GM19324 (cell line): ENCODE results near the gene FERMT2.
"Not testable (repeated sequence)": the region's sequence is repeated elsewhere in the genome, so short reads cannot be mapped to it uniquely, and the experiment has no call there.

Source experiments
- ATAC-seq: cut with Tn5 transposase; IDR thresholded peaks from one replicate; pipeline ENCODE4 v1.9.1; 2021; ENCODE audit warnings: mild to moderate bottlenecking, moderate library complexity; ENCODE audit not compliant: unreplicated experiment, low FRiP score

FERMT2 gene

GRCh38 chr14:52871606-52872005, 79.2 kb downstream of the FERMT2 start:
- no peak for ATAC-seq

DNA sequence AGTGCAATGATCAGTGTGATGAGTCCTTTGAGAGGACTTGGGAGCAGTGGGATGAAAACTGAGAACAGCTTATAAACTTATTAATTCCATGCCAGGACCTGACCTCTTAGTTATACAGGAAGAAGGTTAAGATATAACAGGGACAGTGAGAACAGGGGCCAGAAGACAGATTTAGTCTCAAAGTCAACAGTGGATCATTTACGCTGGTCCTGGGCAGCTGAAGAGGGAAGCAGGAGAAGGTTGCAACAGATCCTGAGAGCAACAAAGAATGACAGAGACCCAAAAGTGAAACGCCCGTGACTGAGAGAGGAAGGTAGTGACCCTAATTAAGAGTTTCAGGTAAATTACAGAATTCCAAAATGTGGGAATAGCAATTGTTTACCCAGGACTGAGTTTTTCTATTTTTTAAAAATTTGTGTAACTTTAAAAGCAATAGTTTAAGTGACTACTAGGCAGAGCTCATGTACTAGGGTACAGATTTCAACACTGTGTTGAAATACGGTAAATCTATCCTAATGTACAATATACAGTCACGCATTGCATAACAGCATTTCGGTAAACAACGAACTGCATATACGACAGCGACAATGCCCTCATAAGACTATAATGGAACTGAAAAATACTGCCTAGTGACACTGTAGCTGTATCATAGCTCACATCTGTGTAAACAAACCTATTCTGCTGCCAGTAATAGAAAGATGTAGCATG, 81.8 kb downstream of the FERMT2 start:
- no peak for ATAC-seq

GRCh38 chr14:52864893-52865292, 86.0 kb downstream of the FERMT2 start:
- ATAC-seq, result not testable (repeated sequence)

DNA sequence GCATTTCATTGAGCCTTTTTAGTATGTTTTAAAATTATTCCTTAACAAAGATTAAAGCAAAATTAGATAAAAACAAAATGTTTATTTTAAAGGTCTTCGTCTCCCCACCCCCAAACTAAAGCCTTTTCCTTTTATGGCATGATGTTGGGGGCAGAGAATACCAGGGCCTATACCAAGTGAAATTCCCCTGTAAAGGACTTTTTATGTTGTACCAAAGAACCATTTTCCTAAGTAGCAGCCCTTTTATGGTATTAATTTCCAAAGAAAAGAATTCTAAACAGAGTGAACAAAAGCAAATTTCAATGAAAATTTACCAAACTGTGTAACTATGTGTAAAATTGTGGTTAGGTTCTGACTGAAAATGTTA, 87.5 kb downstream of the FERMT2 start:
- no peak for ATAC-seq

- ATAC-seq, result no peak
These were observed 88.1 kb downstream of the FERMT2 start for GRCh38 chr14:52862632-52863333.

GRCh38 chr14:52861403-52861802, 89.4 kb downstream of the FERMT2 start:
- no peak for ATAC-seq

DNA sequence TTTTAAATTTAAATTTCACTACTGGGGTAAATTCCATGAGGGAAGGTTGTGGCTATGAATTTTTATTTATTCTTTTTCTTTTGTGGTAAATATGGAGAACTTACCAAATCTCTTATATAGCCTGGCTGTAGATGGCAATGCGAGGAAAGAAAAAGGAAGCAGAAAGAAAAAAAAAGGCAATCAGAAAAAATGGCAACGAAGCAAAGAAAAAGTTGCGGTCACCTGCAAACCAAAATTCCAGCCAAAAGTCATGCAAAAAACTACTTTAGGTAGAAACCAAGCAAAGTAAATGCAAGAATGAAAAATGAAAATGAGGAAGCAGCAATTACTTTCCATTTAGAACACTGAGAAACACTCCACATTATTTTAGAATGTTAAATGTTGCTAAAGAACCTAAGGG, 89.9 kb downstream of the FERMT2 start:
- no peak for ATAC-seq

DNA sequence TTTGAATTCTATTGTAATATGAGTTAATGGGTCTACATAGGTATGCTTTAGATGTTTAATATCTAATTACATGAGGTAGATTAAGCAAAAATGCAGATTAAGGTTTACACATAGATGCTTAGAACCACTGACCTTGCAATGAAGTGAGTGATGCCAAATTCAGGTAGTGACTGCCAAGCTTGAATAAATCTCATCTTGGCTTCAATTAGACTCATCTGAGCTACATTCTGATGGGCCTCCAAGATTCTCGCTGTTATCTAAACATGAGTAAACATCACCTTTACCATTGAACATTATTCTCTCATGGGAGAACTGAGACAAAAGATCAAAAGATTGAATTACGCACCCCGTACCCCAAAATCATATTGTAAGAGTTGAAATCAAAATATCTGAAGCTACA, 90.6 kb downstream of the FERMT2 start:
- no peak for ATAC-seq

DNA sequence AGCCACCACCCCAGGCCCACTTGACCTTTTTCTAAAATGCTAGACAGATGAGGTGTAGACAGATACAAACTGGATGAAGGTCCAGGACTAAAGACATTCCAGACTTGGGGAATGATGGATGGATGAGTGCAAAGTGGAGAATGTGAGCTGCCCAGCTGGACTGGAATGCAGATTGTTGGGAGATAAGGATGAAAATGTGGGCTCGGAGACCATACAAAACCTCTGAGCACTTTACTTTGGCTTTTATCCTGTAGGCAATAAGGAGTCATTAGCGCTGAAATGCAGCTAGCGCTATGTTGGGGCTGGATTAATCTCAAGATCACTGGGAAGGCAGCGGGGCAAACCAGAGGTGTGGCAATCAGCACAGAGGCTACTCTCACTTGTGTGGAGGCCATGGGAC, 94.7 kb downstream of the FERMT2 start:
- no peak for ATAC-seq

DNA sequence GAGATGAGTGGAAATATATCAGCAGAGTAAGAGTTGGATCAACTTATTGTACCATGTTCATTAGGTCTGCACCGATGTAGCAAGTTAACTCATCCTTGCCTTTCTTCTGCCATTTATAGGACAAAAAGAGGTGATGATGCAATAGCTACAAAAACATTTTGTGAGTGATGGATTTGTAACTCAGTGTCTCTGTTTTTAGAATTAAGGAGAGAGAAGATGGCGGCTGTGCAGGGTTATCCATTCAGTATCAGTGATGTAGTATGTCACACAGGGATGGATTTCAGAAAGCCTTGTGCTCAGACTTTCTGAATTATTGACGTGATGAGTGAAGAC, 97.4 kb downstream of the FERMT2 start:
- no peak for ATAC-seq

- no peak for ATAC-seq
These were observed 97.9 kb downstream of the FERMT2 start for GRCh38 chr14:52852810-52853521.

- no peak for ATAC-seq
These were observed 100.4 kb downstream of the FERMT2 start for GRCh38 chr14:52850451-52850909.

GRCh38 chr14:52848626-52849025, 102.2 kb downstream of the FERMT2 start:
- no peak for ATAC-seq

DNA sequence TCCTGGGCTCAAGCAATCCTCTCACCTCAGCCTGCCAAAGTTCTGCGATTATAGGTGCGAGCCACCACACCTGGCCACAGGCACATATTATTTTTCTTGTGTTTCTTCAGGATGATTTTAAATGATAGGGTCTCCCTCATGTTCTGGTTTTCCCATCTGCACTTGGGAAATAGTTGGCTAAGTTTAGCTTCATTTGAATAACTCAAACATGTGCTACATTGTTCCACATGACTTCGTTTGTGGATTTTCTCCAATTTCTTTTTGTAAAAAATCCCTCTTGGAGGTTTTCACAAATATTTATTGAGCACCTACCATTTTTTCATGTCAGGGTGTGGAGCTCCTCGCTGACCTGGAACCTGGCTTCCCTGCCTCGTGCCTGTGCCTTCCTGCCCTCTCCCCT, 104.3 kb downstream of the FERMT2 start:
- no peak for ATAC-seq

GRCh38 chr14:52845081-52845480, 105.8 kb downstream of the FERMT2 start:
- no peak for ATAC-seq

GRCh38 chr14:52844262-52845060, 106.4 kb downstream of the FERMT2 start:
- no peak for ATAC-seq

GRCh38 chr14:52840877-52841276, 110.0 kb downstream of the FERMT2 start:
- no peak for ATAC-seq

- ATAC-seq, result no peak
These were observed 113.4 kb downstream of the FERMT2 start for GRCh38 chr14:52837451-52837850.

DNA sequence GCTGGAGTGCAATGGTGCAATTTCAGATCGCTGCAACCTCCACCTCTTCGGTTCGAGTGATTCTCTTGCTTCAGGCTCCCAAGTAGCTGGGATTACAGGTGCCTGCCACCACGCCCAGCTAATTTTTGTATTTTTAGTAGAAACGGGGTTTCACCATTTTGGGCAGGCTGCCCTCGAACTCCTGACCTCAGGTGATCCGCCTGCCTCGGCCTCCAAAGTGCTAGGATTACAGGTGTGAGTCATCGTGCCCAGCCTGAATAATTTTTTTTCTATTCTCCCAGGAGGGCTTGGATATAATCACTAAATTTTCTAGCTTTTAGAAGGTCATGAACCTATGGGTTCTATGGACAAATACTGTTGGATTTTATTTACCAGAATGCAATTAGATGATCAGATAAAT, 114.8 kb downstream of the FERMT2 start:
- no peak for ATAC-seq

- ATAC-seq, result no peak
These were observed 115.5 kb downstream of the FERMT2 start for GRCh38 chr14:52835122-52835903.
